Measurements from ENCODE around the gene MCFD2.

Gene MCFD2

GRCh38 chr2:46915281-46915810, at the start of gene MCFD2:
MCFD2 (minus strand) TSS chr2:46915806; CDS start chr2:46909171, 6,635 bp downstream.
- DNase-seq = no peak

GRCh38 chr2:46964835-46965560, 49.4 kb upstream of the MCFD2 start:
- no peak for DNase-seq

DNA sequence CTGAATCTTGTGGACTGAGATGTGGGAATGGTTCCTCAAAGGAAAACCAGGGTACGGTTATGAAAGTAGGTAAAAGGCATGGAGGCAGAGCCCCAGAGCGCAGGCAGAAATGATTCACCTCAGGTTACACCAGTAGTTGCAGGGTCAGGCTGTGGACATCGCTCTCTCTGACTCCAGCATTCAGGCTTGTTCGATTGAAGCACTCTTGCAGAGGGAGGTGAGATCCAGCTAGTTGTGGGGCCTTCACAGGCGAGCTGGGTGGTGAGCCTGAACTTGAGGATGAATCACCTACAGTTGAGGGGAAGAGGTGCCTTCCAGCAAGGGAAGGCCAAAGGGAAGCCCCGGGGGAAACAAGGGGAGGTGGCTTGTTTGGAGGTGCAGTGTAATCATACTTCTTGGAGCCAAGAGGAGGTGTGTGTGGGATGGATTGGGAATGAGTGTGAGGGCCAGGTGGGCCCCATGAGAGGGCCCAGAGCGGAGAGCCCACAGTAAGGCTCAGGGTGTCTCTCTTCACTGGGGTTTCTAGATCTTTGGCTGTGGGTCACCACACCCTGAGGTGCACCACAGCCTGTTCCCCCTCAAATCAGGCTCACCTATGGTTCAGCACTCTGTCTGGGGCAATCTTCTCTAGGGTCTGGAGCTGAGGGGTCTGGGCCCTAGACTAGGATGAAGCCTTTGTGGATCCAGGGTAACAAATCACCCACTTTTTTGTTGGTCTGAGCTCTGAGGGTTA, 48.5 kb upstream of the MCFD2 start:
- DNase-seq = no peak

- DNase-seq = no peak
Measured at GRCh38 chr2:46963210-46963609, 47.6 kb upstream of the MCFD2 start.

DNA sequence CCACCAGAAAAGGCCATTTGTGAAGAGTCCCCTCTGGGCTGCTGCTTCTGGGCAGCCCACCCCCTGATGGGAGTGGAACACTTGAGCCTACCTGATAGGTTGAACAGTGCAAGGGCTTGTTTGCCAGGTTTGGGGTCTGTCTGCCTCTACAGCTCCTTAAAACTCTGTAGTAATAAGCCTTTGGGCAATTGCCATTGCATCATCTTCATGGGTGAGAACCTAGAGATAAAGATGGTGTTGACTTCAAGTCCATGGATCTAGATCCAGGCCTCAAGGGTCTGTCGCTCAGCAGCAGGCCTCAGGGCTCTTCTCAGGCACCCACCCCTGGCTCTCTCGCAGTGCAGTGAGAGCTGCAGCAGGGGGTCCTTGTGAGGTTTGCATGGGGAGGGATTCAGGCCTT, 47.1 kb upstream of the MCFD2 start:
- no peak for DNase-seq

GRCh38 chr2:46960618-46961017, 45.0 kb upstream of the MCFD2 start:
- no peak for DNase-seq

DNA sequence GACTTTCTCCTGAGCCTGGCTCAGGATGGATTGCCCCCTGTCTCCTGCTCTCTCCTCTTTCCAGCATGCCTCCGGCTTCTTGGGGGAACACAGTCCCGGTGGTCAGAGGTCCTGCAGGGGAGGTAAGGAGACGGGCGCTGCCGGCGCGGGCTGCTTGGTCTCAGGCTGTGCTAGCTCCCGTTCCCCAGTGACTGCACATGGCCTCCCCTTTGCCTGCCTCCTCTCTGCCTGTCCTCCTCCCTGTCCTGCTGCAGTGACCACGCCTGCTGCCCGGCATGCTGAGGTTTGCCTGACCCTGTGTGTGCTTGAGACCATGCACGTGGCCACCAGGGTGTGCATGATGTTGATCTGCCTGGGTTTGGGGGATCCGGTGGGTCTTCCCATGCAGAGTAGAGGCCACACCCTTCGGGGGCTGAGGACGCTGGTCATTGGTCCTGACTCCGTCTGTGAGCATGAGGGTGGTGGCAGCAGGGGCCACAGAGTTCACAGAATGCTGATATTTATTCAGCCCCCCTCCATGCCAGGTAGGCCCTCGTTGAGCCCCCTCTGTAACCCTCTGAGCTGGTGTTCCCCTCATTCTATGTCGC, 42.9 kb upstream of the MCFD2 start:
- no peak for DNase-seq

DNA sequence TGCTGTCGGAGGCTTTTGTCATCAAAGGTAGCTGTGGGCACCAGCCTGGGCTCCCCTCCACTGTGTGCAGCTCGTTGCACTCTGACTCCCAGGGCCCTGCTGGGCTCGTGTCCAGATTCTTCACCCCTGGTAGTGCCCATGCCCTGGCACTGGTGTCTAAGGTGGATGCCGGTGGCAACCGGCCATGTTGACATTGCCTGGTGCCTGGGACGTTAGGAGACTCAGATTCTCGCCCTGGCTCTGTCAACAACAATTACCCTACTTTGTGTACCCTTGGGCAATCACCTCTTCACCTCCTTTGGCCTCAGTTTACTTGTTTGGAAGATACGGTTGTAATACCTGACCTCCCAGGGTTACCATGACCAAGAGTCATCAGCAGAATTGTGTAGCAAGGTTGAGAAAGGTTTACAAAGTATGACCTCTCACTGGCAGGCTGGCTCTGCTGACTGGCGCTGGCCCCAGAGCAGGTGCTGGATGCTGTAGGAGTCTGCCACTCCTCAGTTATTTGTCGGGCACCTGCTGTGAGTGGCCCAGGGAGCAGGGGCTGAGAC, 41.5 kb upstream of the MCFD2 start:
- no peak for DNase-seq

- DNase-seq = no peak
Measured at GRCh38 chr2:46955764-46956163, 40.2 kb upstream of the MCFD2 start.

- no peak for DNase-seq
Measured at GRCh38 chr2:46954951-46955571, 39.5 kb upstream of the MCFD2 start.

DNA sequence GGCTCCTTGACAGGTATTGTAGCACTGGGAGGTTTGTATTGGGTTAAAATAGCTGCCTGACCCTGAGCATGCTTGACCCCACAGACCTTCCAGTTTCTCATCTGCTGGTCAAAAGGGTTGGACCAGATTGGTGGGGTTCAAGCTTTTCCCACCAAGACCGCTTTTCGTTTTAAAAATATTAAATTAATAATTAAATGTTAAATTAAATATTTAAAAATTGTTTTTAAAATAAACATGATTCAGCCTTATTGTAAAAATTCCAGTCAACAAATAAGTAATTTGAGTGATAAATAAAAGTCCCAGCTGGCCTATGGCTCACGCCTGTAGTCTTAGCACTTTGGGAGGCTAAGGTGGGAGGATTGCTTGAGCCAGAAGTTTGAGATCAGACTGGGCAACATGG, 36.6 kb upstream of the MCFD2 start:
- DNase-seq = no peak

DNA sequence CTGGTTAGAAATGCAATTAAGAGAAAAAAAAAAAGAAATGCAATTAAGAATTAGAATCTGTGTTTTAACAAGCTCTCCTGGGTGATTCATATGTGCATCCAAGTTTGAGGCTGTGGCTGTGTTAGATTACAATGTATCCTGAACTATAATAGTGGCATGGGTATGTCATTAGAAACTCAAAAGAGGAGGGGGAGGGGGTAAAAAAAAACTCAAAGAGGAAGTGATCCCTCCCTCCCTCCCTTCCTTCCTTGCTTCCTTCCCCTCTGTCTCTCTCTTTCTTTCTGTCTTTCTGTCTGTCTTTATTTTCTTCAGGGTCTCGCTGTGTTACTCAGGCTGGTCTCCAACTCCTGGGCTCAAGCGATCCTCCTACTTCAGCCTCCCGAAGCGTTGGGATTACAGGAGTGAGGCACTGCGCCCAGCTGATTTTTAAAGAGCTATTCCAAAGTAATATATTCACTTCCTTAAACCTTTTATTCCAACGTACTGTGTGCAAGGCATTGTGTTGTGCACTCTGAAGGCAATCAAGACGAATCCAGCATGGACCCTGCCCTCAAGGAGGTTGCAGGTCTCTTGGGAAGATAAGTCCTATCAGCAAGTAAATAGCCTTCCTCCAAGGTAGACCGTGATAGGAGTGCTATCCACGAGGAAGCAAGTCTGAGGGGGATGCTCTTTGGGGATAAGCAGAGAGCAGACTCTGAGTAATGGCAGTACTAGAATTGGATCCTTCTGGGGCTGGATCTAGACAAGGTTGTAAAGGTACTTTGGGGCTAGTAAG, 35.9 kb upstream of the MCFD2 start:
- no peak for DNase-seq

DNA sequence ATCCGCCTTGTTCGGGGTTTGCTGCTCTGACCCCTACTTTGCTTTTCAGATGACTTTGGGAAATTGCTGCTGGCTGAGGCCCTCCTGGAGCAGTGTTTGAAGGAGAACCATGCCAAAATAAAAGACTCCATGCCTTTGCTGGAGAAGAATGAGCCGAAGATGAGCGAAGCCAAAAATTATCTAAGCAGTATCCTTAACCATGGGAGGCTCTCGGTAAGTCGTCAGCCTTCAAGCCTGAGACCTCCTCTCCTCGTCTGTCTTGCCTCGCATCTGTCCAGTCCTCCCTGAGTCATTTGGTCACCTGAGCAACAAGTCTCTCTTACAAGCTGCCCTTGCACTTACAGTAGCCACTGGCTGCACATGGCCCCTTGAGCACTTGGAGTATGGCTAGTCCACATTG, 34.7 kb upstream of the MCFD2 start:
- no peak for DNase-seq

DNA sequence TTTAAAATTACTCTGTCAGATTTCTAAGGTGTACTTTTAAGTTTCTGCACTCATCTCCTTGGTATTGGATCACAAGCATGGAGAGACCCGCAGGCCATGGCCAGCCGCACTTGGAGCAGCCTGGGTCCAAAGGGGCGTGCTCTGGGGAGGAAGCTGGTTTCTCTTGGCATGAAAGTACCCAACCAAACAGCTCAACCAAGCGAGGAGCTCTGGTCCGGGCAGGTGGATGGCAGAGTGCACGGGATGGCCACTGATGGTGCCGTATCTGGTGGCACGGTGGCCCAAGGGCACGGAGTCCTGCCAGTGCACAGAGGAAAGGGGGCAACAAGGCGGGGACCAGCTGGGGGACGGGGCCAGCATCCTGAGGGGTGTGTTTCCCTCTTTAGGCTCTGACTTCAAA, 32.2 kb upstream of the MCFD2 start:
- DNase-seq = no peak

GRCh38 chr2:46945671-46946070, 30.1 kb upstream of the MCFD2 start:
- DNase-seq = no peak

- DNase-seq = peak; percentile 67
Measured at GRCh38 chr2:46943881-46944798, 28.5 kb upstream of the MCFD2 start.

- DNase-seq = no peak
Measured at GRCh38 chr2:46942891-46943626, 27.5 kb upstream of the MCFD2 start.

- DNase-seq = peak; percentile 71
Measured at GRCh38 chr2:46942143-46942526, 26.5 kb upstream of the MCFD2 start.

DNA sequence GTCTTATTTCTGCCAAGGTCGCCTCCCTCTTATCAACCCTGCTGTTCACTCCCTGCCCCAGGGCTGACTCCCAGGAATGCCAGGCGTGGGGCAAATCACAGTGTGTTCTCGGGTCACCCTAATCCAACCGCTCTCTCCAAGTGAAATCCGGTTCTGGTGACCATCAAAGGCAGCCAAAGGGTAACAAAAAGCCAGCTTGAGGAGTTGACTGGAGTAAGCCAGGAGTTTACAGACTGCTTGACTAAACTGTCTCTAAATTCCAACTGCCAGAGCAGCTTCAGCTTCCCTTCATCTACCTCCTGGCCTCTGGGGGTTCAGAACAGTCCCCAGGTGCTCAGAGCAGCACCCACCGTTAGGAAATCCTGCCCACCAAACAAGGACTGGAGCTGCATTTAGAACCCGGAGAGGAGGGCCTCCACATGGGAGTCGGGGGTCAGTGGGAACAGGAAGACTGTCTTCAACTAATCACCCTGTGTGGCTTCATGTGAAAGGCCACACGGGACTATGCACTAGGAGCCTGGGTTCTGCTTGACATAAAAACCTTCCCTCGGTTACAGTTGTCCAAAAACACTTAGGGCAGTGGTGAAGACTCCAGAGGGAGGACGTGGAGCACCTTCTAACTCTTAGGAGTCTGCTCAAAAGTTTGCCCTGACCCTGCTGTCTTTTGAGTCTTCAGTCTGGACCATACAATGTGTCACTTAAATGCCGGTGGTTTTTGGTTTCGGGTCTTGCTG, 24.2 kb upstream of the MCFD2 start:
- DNase-seq = no peak

- DNase-seq = no peak
Measured at GRCh38 chr2:46937471-46937901, 21.9 kb upstream of the MCFD2 start.

Data from stimulated activated naive CD4-positive, alpha-beta T cell treated with Interleukin-2 at 50 U/mL for 16 hours (primary cell).